ENCODE measurements around the gene ZNHIT1.

DNA sequence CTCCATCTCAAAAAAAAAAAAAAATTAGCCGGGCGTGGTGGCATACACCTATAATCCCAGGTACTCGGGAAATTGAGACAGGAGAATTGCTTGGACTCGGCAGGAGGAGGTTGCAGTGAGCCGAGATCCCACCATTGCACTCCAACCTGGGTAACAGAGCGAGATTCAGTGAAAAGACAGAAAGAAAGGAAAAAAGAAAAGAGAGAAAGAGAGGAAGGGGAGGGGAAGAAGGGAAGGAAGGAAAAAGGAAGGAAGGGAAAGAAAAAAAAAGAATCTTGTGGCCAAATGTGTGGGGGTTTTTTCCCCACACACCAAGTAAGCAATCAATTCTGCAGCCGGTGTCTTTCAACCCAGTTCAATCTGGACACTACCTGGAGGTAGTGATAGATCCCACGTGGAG lies 28.9 kb upstream of the ZNHIT1 start:
- TF ChIP-seq POLR2A (IDR thresholded peaks at IDR 0.05) (no peak), POLR2AphosphoS5 (IDR thresholded peaks at IDR 0.05) (no peak), EP300 (IDR thresholded peaks at IDR 0.05) (no peak)
- TF ChIP-seq, protein P1, sequence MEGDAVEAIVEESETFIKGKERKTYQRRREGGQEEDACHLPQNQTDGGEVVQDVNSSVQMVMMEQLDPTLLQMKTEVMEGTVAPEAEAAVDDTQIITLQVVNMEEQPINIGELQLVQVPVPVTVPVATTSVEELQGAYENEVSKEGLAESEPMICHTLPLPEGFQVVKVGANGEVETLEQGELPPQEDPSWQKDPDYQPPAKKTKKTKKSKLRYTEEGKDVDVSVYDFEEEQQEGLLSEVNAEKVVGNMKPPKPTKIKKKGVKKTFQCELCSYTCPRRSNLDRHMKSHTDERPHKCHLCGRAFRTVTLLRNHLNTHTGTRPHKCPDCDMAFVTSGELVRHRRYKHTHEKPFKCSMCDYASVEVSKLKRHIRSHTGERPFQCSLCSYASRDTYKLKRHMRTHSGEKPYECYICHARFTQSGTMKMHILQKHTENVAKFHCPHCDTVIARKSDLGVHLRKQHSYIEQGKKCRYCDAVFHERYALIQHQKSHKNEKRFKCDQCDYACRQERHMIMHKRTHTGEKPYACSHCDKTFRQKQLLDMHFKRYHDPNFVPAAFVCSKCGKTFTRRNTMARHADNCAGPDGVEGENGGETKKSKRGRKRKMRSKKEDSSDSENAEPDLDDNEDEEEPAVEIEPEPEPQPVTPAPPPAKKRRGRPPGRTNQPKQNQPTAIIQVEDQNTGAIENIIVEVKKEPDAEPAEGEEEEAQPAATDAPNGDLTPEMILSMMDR (IDR thresholded peaks at IDR 0.05) = no peak

Measured in gastroesophageal sphincter (tissue), 3 donors.